KMS-11 (cell line): Measurements from ENCODE around the gene PTGES3.

Source experiments
- H2AFZ ChIP-seq: fragments of 200-600 bp; sonication (generic); 2 replicates; pipeline ENCODE4 v1.6.1; 2016; ENCODE audit warnings: antibody characterized with exemption, mixed run types, low read depth
- H3K27ac ChIP-seq: fragments of 200-600 bp; sonication (generic); 2 replicates; pipeline ENCODE4 v1.6.1; 2016; ENCODE audit warnings: mild to moderate bottlenecking, mixed run types
- H3K27me3 ChIP-seq: fragments of 200-600 bp; sonication (generic); 2 replicates; pipeline ENCODE4 v1.6.1; 2017; ENCODE audit warnings: mild to moderate bottlenecking, low read depth, mixed run types, moderate library complexity; ENCODE audit not compliant: insufficient read depth
- H3K36me3 ChIP-seq: fragments of 200-600 bp; sonication (generic); 2 replicates; pipeline ENCODE4 v1.6.1; 2017; ENCODE audit warnings: mild to moderate bottlenecking, mixed run types; ENCODE audit not compliant: insufficient read depth
- H3K4me1 ChIP-seq: fragments of 200-600 bp; sonication (generic); 2 replicates; pipeline ENCODE4 v1.6.1; 2016; ENCODE audit warnings: mild to moderate bottlenecking, low read depth, mixed run types; ENCODE audit not compliant: poor library complexity, severe bottlenecking
- H3K4me2 ChIP-seq: fragments of 200-600 bp; sonication (generic); 2 replicates; pipeline ENCODE4 v1.7.0; 2016; ENCODE audit warnings: mild to moderate bottlenecking, mixed run types
- H3K4me3 ChIP-seq: fragments of 200-600 bp; sonication (generic); IDR thresholded peaks from 2 replicates; pipeline ENCODE4 v1.6.1; 2017; ENCODE audit warnings: low read depth, low read length, mixed read lengths; ENCODE audit not compliant: insufficient read depth
- H3K79me2 ChIP-seq: fragments of 200-600 bp; sonication (generic); 2 replicates; pipeline ENCODE4 v1.6.1; 2016; ENCODE audit warnings: low read depth, mixed run types; ENCODE audit not compliant: insufficient read depth
- H3K9ac ChIP-seq: fragments of 200-600 bp; sonication (generic); 2 replicates; pipeline ENCODE4 v1.6.1; 2016; ENCODE audit warnings: mild to moderate bottlenecking, mixed run types
- H4K20me1 ChIP-seq: fragments of 200-600 bp; sonication (generic); 2 replicates; pipeline ENCODE4 v1.6.1; 2016; ENCODE audit warnings: mild to moderate bottlenecking, mixed run types; ENCODE audit not compliant: insufficient read depth
- CTCF ChIP-seq: fragments of 200-600 bp; sonication (generic); conservative IDR thresholded peaks from 2 replicates; pipeline ENCODE4 v1.6.1; 2017; ENCODE audit warnings: low read depth, mild to moderate bottlenecking, antibody characterized with exemption, low read length, moderate library complexity, mixed read lengths

PTGES3 gene

GRCh38 chr12:56676851-56677580 is 11.1 kb downstream of the PTGES3 start:
- no peak overlapping the region for H3K9ac ChIP-seq
- H3K4me2 ChIP-seq, result peak overlapping the region; percentile 24; the same call in 1 of the 2 replicates
- peaks cover 92% of the 10 kb centered on the region for H3K4me1 ChIP-seq
- H4K20me1 ChIP-seq, result peaks cover 92% of the 10 kb centered on the region
- peaks cover 100% of the 10 kb centered on the region for H3K79me2 ChIP-seq
- TF ChIP-seq CTCF, result no peak
- H2AFZ ChIP-seq, result no peak overlapping the region
- no peaks in the 10 kb centered on the region for H3K27me3 ChIP-seq
- no peak overlapping the region for H3K4me3 ChIP-seq
- peaks cover 57% of the 10 kb centered on the region for H3K36me3 ChIP-seq
- peak overlapping the region; percentile 25; the same call in 1 of the 2 replicates for H3K27ac ChIP-seq

GRCh38 chr12:56671608-56672007 is 16.5 kb downstream of the PTGES3 start:
- Histone ChIP-seq H3K27me3 (no peaks in the 10 kb centered on the region), H3K79me2 (peaks cover 100% of the 10 kb centered on the region), H4K20me1 (peaks cover 79% of the 10 kb centered on the region), H3K9ac (no peak overlapping the region), H2AFZ (no peak overlapping the region), H3K4me3 (no peak overlapping the region), H3K27ac (peak overlapping the region; percentile 4; the same call in 1 of the 2 replicates), H3K4me1 (peaks cover 70% of the 10 kb centered on the region), H3K36me3 (peaks cover 60% of the 10 kb centered on the region; the same call in 1 of the 2 replicates), H3K4me2 (no peak overlapping the region)
- no peak for TF ChIP-seq CTCF

GRCh38 chr12:56670836-56671235 is 17.2 kb downstream of the PTGES3 start:
- H3K4me3 ChIP-seq, result no peak overlapping the region
- no peaks in the 10 kb centered on the region for H3K27me3 ChIP-seq
- H3K9ac ChIP-seq, result no peak overlapping the region
- H3K27ac ChIP-seq, result no peak overlapping the region
- peaks cover 67% of the 10 kb centered on the region; the same call in 1 of the 2 replicates for H3K36me3 ChIP-seq
- no peak overlapping the region for H2AFZ ChIP-seq
- peaks cover 98% of the 10 kb centered on the region for H3K79me2 ChIP-seq
- no peak overlapping the region for H3K4me2 ChIP-seq
- TF ChIP-seq CTCF, result no peak
- peaks cover 78% of the 10 kb centered on the region for H4K20me1 ChIP-seq
- peaks cover 63% of the 10 kb centered on the region for H3K4me1 ChIP-seq

GRCh38 chr12:56668197-56668457 is 20.0 kb downstream of the PTGES3 start:
- peaks cover 74% of the 10 kb centered on the region for H3K79me2 ChIP-seq
- peaks cover 44% of the 10 kb centered on the region for H3K4me1 ChIP-seq
- H2AFZ ChIP-seq, result no peak overlapping the region
- TF ChIP-seq CTCF, result no peak
- peaks cover 65% of the 10 kb centered on the region for H4K20me1 ChIP-seq
- H3K27ac ChIP-seq, result no peak overlapping the region
- peaks cover 77% of the 10 kb centered on the region; the same call in 1 of the 2 replicates for H3K36me3 ChIP-seq
- H3K27me3 ChIP-seq, result no peaks in the 10 kb centered on the region
- no peak overlapping the region for H3K9ac ChIP-seq
- no peak overlapping the region for H3K4me3 ChIP-seq
- no peak overlapping the region for H3K4me2 ChIP-seq
